MM.1S (cell line): ENCODE data around the gene HPCAL1.
A peak's percentile ranks its signal among the peaks of the same experiment; 100 is the strongest.

Experiments used
- DNase-seq: peaks from one replicate; pipeline ENCODE4 v3.0.0-alpha.2; 2015
- H2AFZ ChIP-seq: fragments of 300-600 bp; sonication (generic); 2 replicates; pipeline ENCODE4 v1.6.0; 2016; ENCODE audit warnings: antibody characterized with exemption, low read length
- H3F3A ChIP-seq: fragments of 300-600 bp; sonication (generic); 2 replicates; pipeline ENCODE4 v1.6.1; 2016; ENCODE audit warnings: mild to moderate bottlenecking, antibody characterized with exemption, low read length, moderate library complexity, mixed read lengths; ENCODE audit not compliant: insufficient read depth
- H3K27ac ChIP-seq: fragments of 300-600 bp; sonication (generic); 2 replicates; pipeline ENCODE4 v1.5.1; 2016; ENCODE audit warnings: mild to moderate bottlenecking, low read length
- H3K27me3 ChIP-seq: fragments of 300-600 bp; sonication (generic); replicated peaks from 2 replicates; pipeline ENCODE4 v1.6.0; 2016; ENCODE audit warnings: low read length; ENCODE audit not compliant: insufficient read depth
- H3K36me3 ChIP-seq: fragments of 300-600 bp; sonication (generic); replicated peaks from 2 replicates; pipeline ENCODE4 v1.6.1; 2016; ENCODE audit warnings: mild to moderate bottlenecking, low read length, mixed read lengths; ENCODE audit not compliant: insufficient read depth
- H3K4me1 ChIP-seq: fragments of 300-600 bp; sonication (generic); 2 replicates; pipeline ENCODE4 v1.6.1; 2016; ENCODE audit warnings: low read length, mixed read lengths
- H3K4me2 ChIP-seq: fragments of 300-600 bp; sonication (generic); 2 replicates; pipeline ENCODE4 v1.6.0; 2016; ENCODE audit warnings: low read depth, low read length
- H3K4me3 ChIP-seq: fragments of 300-600 bp; sonication (generic); 2 replicates; pipeline ENCODE4 v1.5.1; 2016; ENCODE audit warnings: low read length, mixed read lengths
- H3K79me2 ChIP-seq: fragments of 300-600 bp; sonication (generic); 2 replicates; pipeline ENCODE4 v1.6.1; 2016; ENCODE audit warnings: mixed run types, low read length, mixed read lengths
- H3K9ac ChIP-seq: fragments of 300-600 bp; sonication (generic); 2 replicates; pipeline ENCODE4 v1.6.1; 2016; ENCODE audit warnings: low read length, mixed read lengths
- H3K9me2 ChIP-seq: fragments of 300-600 bp; sonication (generic); replicated peaks from 2 replicates; pipeline ENCODE4 v1.6.1; 2016; ENCODE audit warnings: mild to moderate bottlenecking, low read length, mixed read lengths; ENCODE audit not compliant: insufficient read depth
- H3K9me3 ChIP-seq: fragments of 300-600 bp; sonication (generic); replicated peaks from 2 replicates; pipeline ENCODE4 v1.6.1; 2016; ENCODE audit warnings: mild to moderate bottlenecking, low read length, mixed read lengths; ENCODE audit not compliant: insufficient read depth
- H4K20me1 ChIP-seq: fragments of 300-600 bp; sonication (generic); 2 replicates; pipeline ENCODE4 v1.6.1; 2016; ENCODE audit warnings: mild to moderate bottlenecking, low read length, moderate library complexity, mixed read lengths; ENCODE audit not compliant: insufficient read depth
- CTCF ChIP-seq: fragments of 300-600 bp; sonication (generic); IDR thresholded peaks from 2 replicates; pipeline ENCODE4 v1.5.1; 2016; ENCODE audit warnings: antibody characterized with exemption, low read length, mixed read lengths
- EZH2 ChIP-seq: fragments of 300-600 bp; sonication (generic); optimal IDR thresholded peaks from 2 replicates; pipeline ENCODE3; 2017; ENCODE audit warnings: low read depth, mild to moderate bottlenecking, antibody characterized with exemption, low read length, mixed read lengths
- EZH2phosphoT487 ChIP-seq: fragments of 300-600 bp; sonication (generic); IDR thresholded peaks from 2 replicates; pipeline ENCODE4 v1.6.1; 2018; ENCODE audit warnings: antibody characterized with exemption, low read length

The HPCAL1 gene

GRCh38 chr2:10396464-10396863 lies 93.8 kb downstream of the HPCAL1 start:
- no peaks in the 10 kb centered on the region for H3K36me3 ChIP-seq
- peaks cover 28% of the 10 kb centered on the region for H3K4me1 ChIP-seq
- H3K9me2 ChIP-seq, result no peaks in the 10 kb centered on the region
- TF ChIP-seq CTCF (no peak), EZH2 (no peak), EZH2phosphoT487 (no peak)
- no peaks in the 10 kb centered on the region for H3K9me3 ChIP-seq
- no peaks in the 10 kb centered on the region for H3F3A ChIP-seq
- no peaks in the 10 kb centered on the region for H4K20me1 ChIP-seq
- H3K27me3 ChIP-seq, result no peaks in the 10 kb centered on the region
- no peak overlapping the region for H3K4me3 ChIP-seq
- H3K27ac ChIP-seq, result no peak overlapping the region
- no peak overlapping the region for H3K9ac ChIP-seq
- H2AFZ ChIP-seq, result no peak overlapping the region
- 0 out of 2 replicates have a peak overlapping the region, but pooled peaks have one; percentile 6 for H3K4me2 ChIP-seq
- no peak for DNase-seq
- peaks cover 75% of the 10 kb centered on the region for H3K79me2 ChIP-seq

GRCh38 chr2:10397297-10397875 lies 94.7 kb downstream of the HPCAL1 start:
- no peak overlapping the region for H3K4me2 ChIP-seq
- no peaks in the 10 kb centered on the region for H3K36me3 ChIP-seq
- TF ChIP-seq CTCF, result no peak
- no peak for TF ChIP-seq EZH2
- TF ChIP-seq EZH2phosphoT487, result no peak
- H3K79me2 ChIP-seq, result peaks cover 72% of the 10 kb centered on the region
- H3K9ac ChIP-seq, result no peak overlapping the region
- H3K4me3 ChIP-seq, result no peak overlapping the region
- peaks cover 28% of the 10 kb centered on the region for H3K4me1 ChIP-seq
- H3K27me3 ChIP-seq, result no peaks in the 10 kb centered on the region
- no peaks in the 10 kb centered on the region for H4K20me1 ChIP-seq
- no peak overlapping the region for H2AFZ ChIP-seq
- DNase-seq, result no peak
- no peak overlapping the region for H3K27ac ChIP-seq
- H3F3A ChIP-seq, result no peaks in the 10 kb centered on the region
- H3K9me3 ChIP-seq, result no peaks in the 10 kb centered on the region
- no peaks in the 10 kb centered on the region for H3K9me2 ChIP-seq

DNA sequence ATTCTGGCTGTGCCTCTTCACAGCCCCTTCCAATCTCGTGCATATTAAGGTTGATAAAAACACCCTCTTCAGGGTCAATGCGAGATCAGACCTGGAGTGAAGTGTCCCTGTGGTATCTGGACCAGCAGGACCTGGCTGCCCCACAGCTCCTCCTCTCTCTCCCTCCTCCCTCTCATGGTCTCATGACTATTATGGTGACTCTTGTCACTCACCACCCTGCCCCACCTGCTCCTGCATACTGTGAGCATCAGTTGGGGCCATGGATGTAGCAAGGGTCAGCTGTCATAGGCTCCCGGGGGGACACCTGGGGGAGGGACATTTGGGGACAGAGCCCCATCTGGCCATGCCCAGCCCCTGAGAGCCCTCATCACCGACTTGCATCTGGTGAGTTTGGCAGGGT lies 95.2 kb downstream of the HPCAL1 start:
- H3K9me2 ChIP-seq, result no peaks in the 10 kb centered on the region
- H3K9me3 ChIP-seq, result no peaks in the 10 kb centered on the region
- H3K27ac ChIP-seq, result no peak overlapping the region
- no peaks in the 10 kb centered on the region for H3K27me3 ChIP-seq
- H2AFZ ChIP-seq, result no peak overlapping the region
- H4K20me1 ChIP-seq, result no peaks in the 10 kb centered on the region
- peaks cover 28% of the 10 kb centered on the region for H3K4me1 ChIP-seq
- no peak for DNase-seq
- no peak overlapping the region for H3K4me3 ChIP-seq
- H3K9ac ChIP-seq, result no peak overlapping the region
- H3F3A ChIP-seq, result no peaks in the 10 kb centered on the region
- peaks cover 68% of the 10 kb centered on the region for H3K79me2 ChIP-seq
- no peak for TF ChIP-seq EZH2phosphoT487
- H3K4me2 ChIP-seq, result no peak overlapping the region
- H3K36me3 ChIP-seq, result no peaks in the 10 kb centered on the region

- no peak for DNase-seq
- no peak overlapping the region for H3K4me3 ChIP-seq
- H3K79me2 ChIP-seq, result peaks cover 62% of the 10 kb centered on the region
These were observed 95.8 kb downstream of the HPCAL1 start for GRCh38 chr2:10398496-10398895.

More at GRCh38 chr2:10398496-10398895, 95.8 kb downstream of the HPCAL1 start:
- TF ChIP-seq EZH2, result no peak
- TF ChIP-seq CTCF, result no peak
- no peak for TF ChIP-seq EZH2phosphoT487
- H3K9me3 ChIP-seq, result no peaks in the 10 kb centered on the region
- no peak overlapping the region for H2AFZ ChIP-seq
- H3K9me2 ChIP-seq, result no peaks in the 10 kb centered on the region
- H3F3A ChIP-seq, result no peaks in the 10 kb centered on the region
- H3K27ac ChIP-seq, result no peak overlapping the region
- no peak overlapping the region for H3K9ac ChIP-seq
- H4K20me1 ChIP-seq, result no peaks in the 10 kb centered on the region
- H3K27me3 ChIP-seq, result no peaks in the 10 kb centered on the region
- H3K4me2 ChIP-seq, result no peak overlapping the region
- H3K36me3 ChIP-seq, result no peaks in the 10 kb centered on the region
- peaks cover 28% of the 10 kb centered on the region for H3K4me1 ChIP-seq
